BJ (cell line): ENCODE measurements around the gene PPP1R36. TPM values are rescaled to one million over a fixed set of nuclear protein-coding genes. Genes with fewer than 3 reads are reported as not detected.

Experiments
- CTCF ChIA-PET: fragments of 350-600 bp; formaldehyde crosslinking; extraction: SDS; loops from one replicate; lab custom pipeline; 2021; ENCODE audit warnings: antibody characterized with exemption, inconsistent platforms; lab: Yijun Ruan, JAX
- POLR2A ChIA-PET: fragments of 300-600 bp; sonication (Branson Sonifier 250); formaldehyde crosslinking; extraction: SDS; loops from one replicate; lab custom pipeline; 2021; ENCODE audit warnings: antibody characterized with exemption; lab: Charles Lee
- DNase-seq: peaks from one replicate; pipeline ENCODE4 v3.0.0-alpha.2; 2011; ENCODE audit warnings: low read depth
- H3K27me3 ChIP-seq: 2 replicates; pipeline ENCODE4 v1.6.0; 2011; ENCODE audit warnings: low read length; ENCODE audit not compliant: control insufficient read depth, insufficient read depth
- H3K36me3 ChIP-seq: 2 replicates; pipeline ENCODE4 v1.5.1; 2011; ENCODE audit warnings: low read length; ENCODE audit not compliant: control insufficient read depth, insufficient read depth
- H3K4me3 ChIP-seq: 2 replicates; pipeline ENCODE4 v1.5.1; 2011; ENCODE audit warnings: low read depth, mild to moderate bottlenecking, control low read depth, low read length
- polyA plus RNA-seq: library from polyadenylated mRNA; depleted of rRNA; stranded (reverse); fragments of >200 nt; gene quantifications from 2 replicates; pipeline ENCODE4 v1.2.3, GENCODE V29; 2011
- TF ChIP-seq, protein P1 (sequence below): IDR thresholded peaks from 2 replicates; pipeline ENCODE4 v1.5.1; 2011; ENCODE audit warnings: low read depth, mild to moderate bottlenecking, control low read depth, inconsistent platforms, low read length, moderate library complexity; ENCODE audit not compliant: insufficient read depth

PPP1R36 gene
- polyA plus RNA-seq, 1 experiment: 0.65 TPM

- H3K36me3 ChIP-seq: no peaks in the 10 kb centered on the region
- H3K4me3 ChIP-seq: peak overlapping the region; percentile 83
- TF ChIP-seq, protein P1, sequence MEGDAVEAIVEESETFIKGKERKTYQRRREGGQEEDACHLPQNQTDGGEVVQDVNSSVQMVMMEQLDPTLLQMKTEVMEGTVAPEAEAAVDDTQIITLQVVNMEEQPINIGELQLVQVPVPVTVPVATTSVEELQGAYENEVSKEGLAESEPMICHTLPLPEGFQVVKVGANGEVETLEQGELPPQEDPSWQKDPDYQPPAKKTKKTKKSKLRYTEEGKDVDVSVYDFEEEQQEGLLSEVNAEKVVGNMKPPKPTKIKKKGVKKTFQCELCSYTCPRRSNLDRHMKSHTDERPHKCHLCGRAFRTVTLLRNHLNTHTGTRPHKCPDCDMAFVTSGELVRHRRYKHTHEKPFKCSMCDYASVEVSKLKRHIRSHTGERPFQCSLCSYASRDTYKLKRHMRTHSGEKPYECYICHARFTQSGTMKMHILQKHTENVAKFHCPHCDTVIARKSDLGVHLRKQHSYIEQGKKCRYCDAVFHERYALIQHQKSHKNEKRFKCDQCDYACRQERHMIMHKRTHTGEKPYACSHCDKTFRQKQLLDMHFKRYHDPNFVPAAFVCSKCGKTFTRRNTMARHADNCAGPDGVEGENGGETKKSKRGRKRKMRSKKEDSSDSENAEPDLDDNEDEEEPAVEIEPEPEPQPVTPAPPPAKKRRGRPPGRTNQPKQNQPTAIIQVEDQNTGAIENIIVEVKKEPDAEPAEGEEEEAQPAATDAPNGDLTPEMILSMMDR: no peak
- ChIA-PET POLR2A (interaction anchor here (0.6 to 0.7 kb wide), 3 partner anchors 13 to 67 kb away, joined by 3 to 22 read pairs (median 18); no protein-coding TSS in a partner anchor), CTCF (interaction anchor here (0.6 to 3.2 kb wide), 6 partner anchors 73 to 140 kb away, joined by 3 to 12 read pairs (median 4); no protein-coding TSS in a partner anchor)
- H3K27me3 ChIP-seq: no peaks in the 10 kb centered on the region
- DNase-seq: no peak
These were observed 46.8 kb upstream of the PPP1R36 start for GRCh38 chr14:64502887-64503433.

GRCh38 chr14:64503434-64504309, 46.1 kb upstream of the PPP1R36 start, which contains the start of gene ZBTB25:
Gene ZBTB25 (minus strand): TSS chr14:64503838. CDS start chr14:64490533, 13,305 bp downstream.
- DNase-seq: peak; percentile 71
- TF ChIP-seq, protein P1: no peak
- ChIA-PET CTCF (interaction anchor here (0.7 to 3.2 kb wide), 6 partner anchors 74 to 139 kb away, joined by 3 to 12 read pairs (median 4); no protein-coding TSS in a partner anchor), POLR2A (interaction anchor here (0.6 to 1.0 kb wide), 5 partner anchors 17 to 411 kb away, joined by 3 to 22 read pairs (median 8); no protein-coding TSS in a partner anchor)
- no peaks in the 10 kb centered on the region for H3K36me3 ChIP-seq
- H3K27me3 ChIP-seq: no peaks in the 10 kb centered on the region
- peak within 1 kb of the TSS; percentile 83 for H3K4me3 ChIP-seq

DNA sequence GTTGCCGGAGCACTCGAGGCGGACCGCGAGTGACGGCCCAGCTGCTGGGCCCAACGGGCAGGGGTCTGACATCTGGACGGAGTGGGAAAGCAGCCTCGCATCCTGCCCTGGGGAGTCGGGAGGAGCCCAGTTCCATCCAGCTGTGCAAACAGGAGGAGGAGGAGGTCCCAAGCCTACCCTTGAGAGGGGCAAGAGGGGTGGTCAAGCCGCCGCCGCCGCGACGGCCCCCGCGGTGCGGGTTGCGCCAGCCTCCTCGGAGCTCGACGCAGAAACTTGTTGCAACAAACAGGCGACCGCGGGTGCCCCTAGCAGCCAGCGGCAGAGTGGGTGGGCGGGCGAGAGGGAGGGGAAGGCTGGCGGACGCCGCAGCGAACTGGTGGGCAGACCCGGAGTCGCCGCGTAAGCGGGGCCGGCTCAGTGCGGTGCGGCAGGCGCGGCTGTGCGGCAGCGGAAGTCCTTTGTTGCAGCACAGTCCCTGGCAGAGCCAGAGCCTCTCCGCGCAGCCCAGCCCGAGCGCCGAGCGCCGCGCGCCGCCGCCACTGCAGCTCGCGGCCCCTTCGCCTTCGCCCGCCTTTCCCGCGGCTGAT, 45.4 kb upstream of the PPP1R36 start, which contains the start of gene ZBTB1:
Gene ZBTB1, plus strand, starts transcription at position 461 of the 587 bp plus-strand sequence. CDS start 16,735 bp downstream, outside the sequence.
- Histone ChIP-seq H3K36me3 (no peaks in the 10 kb centered on the region), H3K27me3 (no peaks in the 10 kb centered on the region), H3K4me3 (peak within 1 kb of the TSS; percentile 83)
- ChIA-PET CTCF (interaction anchor here (2.6 kb wide), 1 partner anchor 132 kb away, joined by 12 read pairs; no protein-coding TSS in a partner anchor), POLR2A (interaction anchor here (0.6 to 1.0 kb wide), 5 partner anchors 17 to 411 kb away, joined by 3 to 20 read pairs (median 7); partner anchors contain the start of gene HSPA2)
- TF ChIP-seq, protein P1: no peak
- DNase-seq: peak; percentile 54

GRCh38 chr14:64504897-64505794, 44.6 kb upstream of the PPP1R36 start:
- no peaks in the 10 kb centered on the region for H3K36me3 ChIP-seq
- DNase-seq: peak; percentile 45
- ChIA-PET CTCF (interaction anchor here (2.6 kb wide), 1 partner anchor 131 kb away, joined by 12 read pairs; no protein-coding TSS in a partner anchor), POLR2A (interaction anchor here (0.6 to 1.0 kb wide), 6 partner anchors 10 to 410 kb away, joined by 3 to 9 read pairs (median 5); partner anchors contain the start of gene HSPA2)
- TF ChIP-seq, protein P1: no peak
- H3K27me3 ChIP-seq: no peaks in the 10 kb centered on the region
- peak overlapping the region; percentile 83 for H3K4me3 ChIP-seq
